Measurements from ENCODE around the gene ZNF787.
A peak's percentile ranks its signal among the peaks of the same experiment; 100 is the strongest.

The ZNF787 gene

DNA sequence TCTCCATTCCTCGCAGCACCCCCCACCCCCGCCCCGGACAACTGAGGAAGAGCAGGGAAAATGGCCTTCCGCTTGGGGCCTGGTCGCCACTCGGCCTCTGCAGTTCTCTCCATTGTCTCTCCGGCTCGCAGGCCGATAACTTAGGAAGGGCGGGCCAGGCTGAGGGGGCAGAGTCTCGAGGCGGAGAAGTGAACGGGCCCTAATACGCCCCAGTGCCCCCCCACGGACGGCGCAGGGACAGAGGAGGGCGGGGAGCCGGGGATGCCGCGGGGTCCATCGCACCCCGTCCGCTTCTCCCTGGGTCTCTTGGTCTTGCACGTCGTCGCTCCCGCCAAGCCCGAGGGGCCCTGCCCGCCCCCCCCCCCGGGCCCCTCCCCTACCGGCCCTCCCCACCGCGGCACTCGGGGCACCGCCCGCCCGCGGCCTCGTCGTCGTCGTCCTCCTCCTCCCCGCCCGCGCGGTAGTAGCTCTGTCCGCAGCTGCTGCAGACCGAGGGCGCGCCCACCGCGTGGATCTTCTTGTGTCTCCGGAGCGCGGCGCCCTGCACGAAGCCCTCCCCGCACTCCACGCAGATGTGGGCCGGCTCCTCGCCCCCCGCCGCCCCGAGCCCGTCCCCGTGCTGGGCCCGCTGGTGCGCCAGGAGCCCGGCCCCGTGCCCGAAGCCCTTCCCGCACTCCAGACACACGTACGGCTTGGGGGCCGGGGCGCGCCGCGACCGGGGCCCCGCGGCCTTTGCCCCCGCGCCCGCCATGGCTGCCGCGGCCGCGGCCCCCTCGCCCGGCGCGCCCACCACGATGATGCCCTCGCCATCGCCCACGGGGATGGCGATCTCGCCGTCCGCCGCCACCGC is 33.2 kb downstream of the ZNF787 start:
- no peak for DNase-seq (ENCODE audit: low read depth)

DNA sequence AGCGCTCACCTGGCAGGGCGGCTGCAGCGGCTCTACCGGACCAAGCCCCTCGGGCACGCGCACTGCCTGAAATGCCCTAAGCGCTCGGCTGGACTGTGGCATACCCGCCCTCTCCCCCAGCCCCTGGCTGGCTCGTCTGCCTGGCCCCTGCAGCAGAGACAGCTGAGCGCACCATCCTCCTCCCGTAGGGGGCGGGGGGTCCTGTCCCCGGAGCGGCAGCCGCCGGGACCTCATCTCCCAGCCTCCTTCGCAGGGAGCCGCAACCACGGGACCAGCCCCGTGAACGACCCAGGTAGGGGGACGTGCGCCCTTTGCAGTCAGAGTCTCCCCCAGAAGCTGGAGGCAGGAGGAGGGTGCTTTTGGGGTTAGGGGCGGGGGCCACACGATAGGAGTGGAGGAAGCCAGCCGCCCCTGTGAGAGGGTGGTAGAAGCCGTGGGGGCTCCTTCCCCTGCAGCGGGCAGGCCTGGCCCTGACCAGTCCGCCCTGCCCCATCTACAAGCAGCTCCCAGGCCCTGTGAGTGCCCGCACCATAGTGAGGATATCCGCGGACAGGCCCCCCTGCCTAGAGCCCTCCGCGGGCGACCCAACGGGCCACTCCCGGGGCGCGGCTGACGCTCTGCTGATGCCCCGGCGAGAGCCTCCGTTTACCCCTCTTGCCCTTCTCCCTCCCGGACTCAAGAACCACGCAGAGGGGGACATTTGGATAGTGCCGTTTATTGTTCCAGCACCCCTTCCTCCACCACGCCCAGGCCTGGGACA is 34.2 kb downstream of the ZNF787 start:
- no peak for DNase-seq (ENCODE audit: low read depth)

DNA sequence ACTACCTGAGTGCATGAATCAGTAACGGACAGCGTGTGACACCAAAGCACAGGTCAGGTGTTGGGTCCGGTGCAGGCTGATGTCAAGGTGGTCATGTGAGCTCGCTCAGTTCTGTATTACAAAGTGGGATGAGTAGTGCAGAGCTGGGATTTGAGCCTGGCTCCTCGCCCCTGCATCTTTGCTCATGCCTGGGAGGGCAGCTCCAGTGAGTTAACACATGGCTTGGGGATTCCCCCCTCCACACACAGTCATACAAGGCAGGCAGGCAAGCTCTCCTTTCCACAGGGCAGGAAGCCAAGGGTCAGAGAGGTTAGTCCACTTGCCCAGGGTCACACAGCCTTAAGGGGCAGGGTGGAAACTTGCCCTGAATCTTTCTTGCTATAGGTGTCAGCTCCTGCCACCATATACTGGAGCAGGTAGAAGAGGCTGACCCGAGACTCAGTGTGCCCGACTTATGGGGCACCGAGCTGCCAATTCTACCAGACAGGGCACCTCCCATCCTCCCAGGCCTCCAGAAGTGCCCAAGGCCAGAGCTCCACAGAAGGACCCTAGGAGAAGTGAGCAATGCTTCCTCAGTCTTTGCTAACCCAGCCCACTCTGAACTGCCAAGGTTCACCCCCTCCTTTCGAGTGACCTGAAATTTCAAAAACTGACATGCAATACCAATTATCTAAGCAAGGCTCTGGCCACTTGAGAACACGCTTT is 35.4 kb downstream of the ZNF787 start:
- no peak for DNase-seq (ENCODE audit: low read depth)

DNA sequence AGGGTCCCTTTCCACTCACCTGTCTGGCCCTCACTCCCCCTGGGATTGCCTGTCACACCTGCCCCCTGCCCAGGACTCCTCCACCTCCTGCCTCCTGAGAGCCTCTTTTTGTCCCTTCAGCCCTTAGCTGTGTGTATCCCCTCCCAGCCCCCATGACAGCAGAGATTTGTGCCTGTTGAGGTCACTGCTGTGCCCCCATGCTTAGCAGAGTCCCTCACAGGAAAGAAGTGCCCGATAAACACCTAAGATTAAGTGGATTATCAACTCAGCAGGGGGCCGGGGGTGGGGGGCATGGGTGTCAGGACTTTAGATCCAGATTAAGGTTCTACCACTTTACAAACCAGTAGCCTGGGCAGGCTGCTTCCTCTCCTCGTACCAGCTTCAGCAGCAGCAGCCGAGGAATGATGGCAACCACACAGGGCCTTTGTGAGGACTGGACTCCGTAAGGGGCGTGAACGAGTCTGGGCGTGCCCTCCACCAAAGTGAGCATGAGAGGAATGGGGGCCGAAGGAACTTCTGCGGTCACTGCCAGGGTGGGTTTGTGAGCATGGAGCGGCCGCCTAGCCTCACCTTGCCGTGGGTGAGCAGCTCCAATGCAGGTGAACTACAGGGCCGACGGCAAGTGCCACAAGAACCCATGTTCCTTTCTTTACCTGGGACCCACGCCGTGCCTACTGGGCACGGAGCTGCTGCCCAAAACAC is 36.1 kb downstream of the ZNF787 start:
- DNase-seq (ENCODE audit: low read depth), result no peak

DNA sequence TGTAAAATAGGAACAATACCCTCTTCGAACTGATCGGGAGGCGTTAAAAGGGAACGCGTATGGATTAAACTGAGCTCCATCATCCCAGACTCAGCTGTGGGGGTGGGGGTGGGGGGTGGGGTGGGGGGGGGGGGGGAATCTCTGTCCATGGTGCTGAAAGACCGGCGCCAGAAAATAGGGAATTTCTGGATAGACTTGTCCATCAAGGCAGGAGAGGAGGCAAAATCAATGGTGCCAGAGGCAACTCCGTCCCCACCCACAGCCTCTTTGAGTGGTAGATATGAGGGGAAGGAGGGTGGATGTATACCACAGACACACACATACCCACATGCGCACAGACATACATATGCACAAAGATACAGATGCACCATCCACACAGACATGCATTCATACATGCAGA is 37.4 kb downstream of the ZNF787 start:
- DNase-seq (ENCODE audit: low read depth), result no peak

DNA sequence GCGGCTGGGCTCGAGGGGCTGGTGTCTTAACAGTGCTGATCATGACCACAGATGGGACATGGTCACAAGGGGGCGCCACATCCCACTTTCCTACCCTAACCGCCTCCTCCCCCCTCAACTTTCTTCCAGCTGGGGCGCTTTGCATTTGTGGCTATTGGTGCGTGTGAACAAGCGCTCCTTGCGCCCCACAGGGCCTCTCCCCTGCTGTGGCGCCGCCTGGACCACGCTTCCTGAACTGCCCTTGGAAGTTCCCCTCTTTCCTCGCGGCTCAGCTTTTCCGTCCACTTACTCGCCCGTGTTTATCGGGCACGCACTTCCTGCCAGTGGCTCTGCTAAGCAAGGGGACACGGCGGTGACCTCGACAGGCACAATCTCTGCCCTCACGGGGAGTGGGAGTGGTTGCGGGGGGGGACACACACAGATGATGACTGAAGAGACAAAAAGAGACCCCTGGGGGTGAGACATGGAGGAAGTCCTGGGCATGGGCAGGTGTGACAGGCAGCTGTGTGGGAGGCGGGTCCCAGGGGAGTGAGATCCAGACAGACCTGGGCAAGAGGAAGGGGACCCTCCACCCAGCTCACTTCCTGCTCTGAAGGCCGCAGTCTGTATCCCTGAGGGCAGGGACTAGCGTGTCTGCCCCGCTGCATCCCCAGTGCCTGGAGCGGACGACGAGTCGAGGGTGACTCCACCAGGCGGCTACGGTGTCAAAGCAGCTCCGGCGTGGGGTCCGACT is 40.3 kb downstream of the ZNF787 start:
- DNase-seq (ENCODE audit: low read depth), result peak; percentile 51

DNA sequence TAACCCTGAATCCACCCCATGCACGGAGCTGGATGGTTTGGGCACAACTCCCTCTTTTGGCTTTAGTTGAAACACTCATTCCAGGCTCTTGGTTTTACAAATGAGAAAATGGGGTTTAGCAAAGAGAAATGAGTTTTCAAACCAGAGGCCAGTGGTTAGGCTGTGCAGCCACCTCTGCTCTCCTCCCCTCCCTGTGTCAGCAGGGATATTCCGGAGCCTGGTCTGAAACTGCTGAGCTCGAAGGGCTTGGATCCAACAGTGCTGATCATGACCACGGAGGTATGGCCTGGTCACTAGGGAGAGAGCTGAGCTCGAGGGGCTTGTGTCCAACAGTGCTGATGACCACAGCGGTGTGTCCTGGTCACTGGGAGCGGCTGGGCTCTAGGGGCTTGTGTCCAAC is 41.5 kb downstream of the ZNF787 start:
- no peak for DNase-seq (ENCODE audit: low read depth)

DNA sequence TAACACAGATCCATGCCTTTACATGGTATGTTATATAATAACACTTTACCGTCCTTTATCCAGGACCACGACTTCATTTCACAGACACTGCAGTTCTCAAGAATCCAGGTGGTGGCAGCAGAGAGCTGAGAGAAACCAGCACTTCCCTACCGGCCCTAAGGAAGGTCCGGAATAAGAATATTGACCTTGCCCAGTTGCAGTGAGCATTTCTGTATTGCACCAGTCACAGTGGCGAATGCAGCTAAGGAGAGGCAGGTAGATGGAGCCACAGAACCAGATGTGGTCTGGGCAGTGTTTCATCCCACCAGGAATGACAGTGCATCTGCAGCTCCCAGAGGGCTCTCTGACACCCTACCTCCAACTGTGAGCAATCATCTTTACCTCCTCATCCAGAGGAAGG is 44.6 kb downstream of the ZNF787 start:
- no peak for DNase-seq (ENCODE audit: low read depth)

DNA sequence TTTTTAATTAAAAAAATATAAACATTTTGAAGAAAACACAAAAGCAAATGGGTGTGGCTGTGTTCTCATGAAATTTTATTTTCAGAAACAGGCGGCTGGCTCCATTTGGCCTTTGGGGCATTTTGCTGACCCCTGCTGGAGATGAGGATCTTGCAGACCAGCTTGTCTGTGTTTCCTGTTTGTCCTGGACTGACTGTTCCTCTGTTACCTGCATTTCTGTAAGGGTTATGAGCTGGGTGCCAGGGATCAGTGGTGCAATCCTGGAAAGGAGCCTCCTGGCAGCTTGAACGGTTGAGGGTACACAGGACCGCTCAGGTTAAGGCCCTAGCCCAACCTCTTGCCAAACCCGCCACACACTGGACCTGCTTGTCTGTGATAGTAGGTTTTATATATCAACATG is 49.9 kb downstream of the ZNF787 start:
- no peak for DNase-seq (ENCODE audit: low read depth)

DNA sequence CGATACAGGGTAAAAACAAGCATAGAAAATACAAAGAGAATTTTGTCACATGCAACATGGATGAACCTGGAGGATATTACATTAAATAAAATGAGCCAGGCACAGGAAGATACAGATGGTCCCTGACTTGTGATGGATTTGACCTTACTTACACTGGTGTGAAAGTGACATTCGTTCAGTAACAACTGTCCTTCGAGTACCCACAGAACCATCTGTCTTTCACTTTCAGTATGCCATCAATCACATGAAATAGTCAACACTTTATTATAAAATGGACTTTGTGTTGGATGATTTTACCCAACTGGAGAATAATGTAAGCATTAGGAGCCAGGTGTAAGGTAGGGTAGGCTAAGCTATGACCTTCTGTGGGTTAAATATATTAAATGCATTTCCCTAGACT is 51.5 kb downstream of the ZNF787 start:
- no peak for DNase-seq (ENCODE audit: low read depth)

DNA sequence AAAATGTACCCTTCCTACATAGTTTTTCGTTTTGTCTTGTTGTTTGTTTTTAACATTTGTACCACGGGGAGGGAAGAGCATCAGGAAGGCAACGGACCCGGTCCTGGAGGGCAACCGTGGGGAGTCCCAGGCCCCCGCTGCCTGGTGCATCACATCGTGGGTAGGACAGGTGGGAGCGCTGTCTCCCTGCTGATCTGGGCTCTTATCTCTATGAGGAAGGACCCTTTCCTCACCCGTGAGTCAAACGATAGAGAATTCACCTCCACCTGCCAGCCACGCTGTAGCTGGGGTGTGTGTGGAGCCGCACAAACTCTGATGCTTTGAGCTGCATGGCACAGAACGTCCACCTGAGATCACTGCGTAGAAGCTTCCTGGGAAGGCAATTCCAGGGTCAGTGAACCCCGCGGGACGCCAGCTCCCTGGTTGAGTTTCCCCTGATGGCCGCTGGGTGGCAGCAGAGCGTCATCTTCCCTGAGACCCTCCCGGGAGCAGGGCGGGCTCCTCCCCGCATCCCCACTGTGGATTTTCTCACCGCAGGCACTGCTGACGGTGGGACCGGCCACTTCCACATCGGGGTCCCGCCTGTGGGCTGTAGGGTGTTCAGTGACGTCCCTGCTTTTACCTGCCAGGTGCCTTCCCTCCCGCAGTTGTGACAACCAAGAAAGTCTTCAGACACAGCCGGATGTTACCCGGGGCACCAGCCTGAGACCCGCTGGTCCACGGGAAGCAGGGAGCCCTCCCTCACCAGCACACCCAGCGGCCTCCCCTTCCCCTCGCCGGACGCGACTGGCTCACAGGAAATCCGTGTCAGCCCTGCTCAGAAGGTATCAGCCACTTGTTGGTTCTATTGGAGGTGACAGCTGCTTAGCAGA is 54.7 kb downstream of the ZNF787 start:
- DNase-seq (ENCODE audit: low read depth), result peak; percentile 45

DNA sequence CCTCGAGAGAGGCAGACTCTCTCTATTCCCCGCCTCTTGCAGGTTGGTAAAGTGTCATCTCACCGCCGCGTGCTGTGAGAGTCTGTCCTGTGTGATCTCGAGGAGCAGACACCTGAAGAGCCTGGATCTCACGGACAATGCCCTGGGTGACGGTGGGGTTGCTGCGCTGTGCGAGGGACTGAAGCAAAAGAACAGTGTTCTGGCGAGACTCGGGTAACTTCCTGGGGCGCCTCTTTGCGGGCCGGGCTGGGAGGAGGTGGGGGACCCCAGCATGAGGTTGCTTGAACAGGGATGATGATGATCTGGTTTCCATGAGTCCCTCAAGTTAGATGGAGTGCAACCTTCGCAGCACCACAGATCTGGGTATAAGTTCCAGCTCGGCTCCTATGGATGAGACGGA is 67.5 kb downstream of the ZNF787 start:
- DNase-seq (ENCODE audit: low read depth), result no peak
